H1 (cell line): ENCODE measurements around the gene SLC23A2. TPM values are rescaled to one million over a fixed set of nuclear protein-coding genes. Genes with fewer than 3 reads are reported as not detected.

Experiments used
- CTCF ChIA-PET: fragments of 300-600 bp; sonication (Branson Sonifier 250); formaldehyde crosslinking; loops from one replicate; lab custom pipeline; 2021; ENCODE audit not compliant: partially characterized antibody; lab: Charles Lee
- POLR2A ChIA-PET: fragments of 300-600 bp; sonication (Branson Sonifier 250); formaldehyde crosslinking; loops from one replicate; lab custom pipeline; 2021; ENCODE audit warnings: inconsistent platforms; ENCODE audit not compliant: partially characterized antibody; lab: Charles Lee
- DNase-seq, 2 experiments: peaks; one replicate each; pipeline versions ENCODE4 v3.0.0 to v3.0.0-alpha.2; 2010 to 2022; ENCODE audit warnings: low spot score in 2 of 2, low read depth in 1 of 2, mixed read lengths in 1 of 2
- FAIRE-seq: peaks from 2 replicates; lab custom pipeline; 2011; peaks lifted over from hg19 to GRCh38; lab: Jason Lieb, UNC
- H2AFZ ChIP-seq: 2 replicates; pipeline ENCODE4 v1.8.1; 2012; ENCODE audit warnings: low read length, inconsistent platforms
- H2AK5ac ChIP-seq: 2 replicates; pipeline ENCODE4 v1.6.1; 2013; ENCODE audit warnings: low read depth, low read length
- H2BK120ac ChIP-seq: replicated peaks from 2 replicates; pipeline ENCODE3; 2013; ENCODE audit warnings: low read depth, low read length, inconsistent platforms
- H2BK12ac ChIP-seq: 2 replicates; pipeline ENCODE4 v1.6.1; 2013; ENCODE audit warnings: low read depth, low read length
- H2BK15ac ChIP-seq: 2 replicates; pipeline ENCODE4 v1.6.1; 2013; ENCODE audit warnings: low read length
- H2BK20ac ChIP-seq: 2 replicates; pipeline ENCODE4 v1.6.1; 2013; ENCODE audit warnings: low read length
- H2BK5ac ChIP-seq: 2 replicates; pipeline ENCODE4 v1.6.1; 2013; ENCODE audit warnings: low read depth, low read length
- H3K14ac ChIP-seq: 2 replicates; pipeline ENCODE4 v1.6.1; 2013; ENCODE audit warnings: inconsistent platforms; ENCODE audit not compliant: insufficient read length
- H3K18ac ChIP-seq: 2 replicates; pipeline ENCODE4 v1.6.1; 2013; ENCODE audit warnings: low read length; ENCODE audit errors: extremely low read depth
- H3K23ac ChIP-seq: 2 replicates; pipeline ENCODE4 v1.6.1; 2013; ENCODE audit warnings: inconsistent platforms; ENCODE audit not compliant: insufficient read length
- H3K23me2 ChIP-seq: 2 replicates; pipeline ENCODE4 v1.6.1; 2013; ENCODE audit warnings: low read depth, low read length
- H3K27ac ChIP-seq: 2 replicates; pipeline ENCODE4 v1.6.1; 2011; ENCODE audit warnings: low read depth, low read length, inconsistent platforms
- H3K27me3 ChIP-seq, 4 experiments: replicated peaks in 1 of 4; 1 replicate in 1 of 4; 2 replicates in 3 of 4; pipeline versions ENCODE4 v1.6.1 to v1.8.1; 2011 to 2013; ENCODE audit warnings: low read length in 3 of 4, mild to moderate bottlenecking in 3 of 4, inconsistent platforms in 2 of 4, mixed read lengths in 2 of 4, moderate library complexity in 1 of 4; ENCODE audit not compliant: control insufficient read depth in 3 of 4, insufficient read depth in 3 of 4; ENCODE audit errors: extremely low read depth in 1 of 4
- H3K36me3 ChIP-seq, 4 experiments: 2 replicates each; pipeline versions ENCODE4 v1.6.1 to v1.8.1; 2011 to 2013; ENCODE audit warnings: mild to moderate bottlenecking in 4 of 4, low read length in 3 of 4, moderate library complexity in 2 of 4, control low read depth in 1 of 4, inconsistent platforms in 1 of 4; ENCODE audit not compliant: insufficient read depth in 4 of 4, control insufficient read depth in 2 of 4
- H3K4ac ChIP-seq: replicated peaks from 2 replicates; pipeline ENCODE3; 2013; ENCODE audit warnings: low read length, low read depth, mixed read lengths, inconsistent platforms; ENCODE audit not compliant: insufficient read length
- H3K4me1 ChIP-seq, 4 experiments: replicated peaks in 1 of 4; 1 replicate in 1 of 4; 2 replicates in 3 of 4; pipeline versions ENCODE4 v1.6.1 to v1.8.1; 2011 to 2013; ENCODE audit warnings: low read length in 3 of 4, inconsistent platforms in 2 of 4, mixed read lengths in 1 of 4; ENCODE audit not compliant: insufficient read depth in 4 of 4, control insufficient read depth in 3 of 4
- H3K4me2 ChIP-seq, 2 experiments: 2 replicates each; pipeline versions ENCODE4 v1.6.1 to v1.8.1; 2011 to 2013; ENCODE audit warnings: low read depth in 2 of 2, low read length in 2 of 2, control low read depth in 1 of 2, inconsistent platforms in 1 of 2, mild to moderate bottlenecking in 1 of 2; ENCODE audit not compliant: insufficient read depth in 1 of 2
- H3K4me3 ChIP-seq, 4 experiments: fragments of 200-600, 300-600 bp in 1 of 4; sonication (generic), shearing (Covaris generic), sonication (Bioruptor Twin) in 1 of 4; 2 replicates each; pipeline versions ENCODE4 v1.5.1 to v1.8.1; 2011 to 2016; ENCODE audit warnings: low read length in 4 of 4, low read depth in 3 of 4, control low read depth in 2 of 4, inconsistent platforms in 2 of 4, mild to moderate bottlenecking in 2 of 4, mixed read lengths in 1 of 4, moderate library complexity in 1 of 4; ENCODE audit not compliant: insufficient read depth in 2 of 4; ENCODE audit errors: extremely low read depth in 1 of 4
- H3K56ac ChIP-seq: replicated peaks from 2 replicates; pipeline ENCODE3; 2013; ENCODE audit warnings: low read depth, mild to moderate bottlenecking, mixed read lengths, low read length, inconsistent platforms; ENCODE audit not compliant: insufficient read length
- H3K79me1 ChIP-seq: 2 replicates; pipeline ENCODE4 v1.6.1; 2013; ENCODE audit warnings: low read depth, low read length, control low read depth
- H3K79me2 ChIP-seq, 2 experiments: 2 replicates each; pipeline versions ENCODE4 v1.6.1 to v1.8.1; 2012 to 2013; ENCODE audit warnings: low read length in 2 of 2, mild to moderate bottlenecking in 2 of 2, inconsistent platforms in 1 of 2; ENCODE audit not compliant: insufficient read depth in 2 of 2, control insufficient read depth in 1 of 2
- H3K9ac ChIP-seq, 4 experiments: replicated peaks in 1 of 4; 1 replicate in 1 of 4; 2 replicates in 3 of 4; pipeline versions ENCODE4 v1.6.1 to v1.8.1; 2011 to 2013; ENCODE audit warnings: low read depth in 3 of 4, low read length in 3 of 4, control low read depth in 2 of 4, mild to moderate bottlenecking in 2 of 4, moderate library complexity in 2 of 4, inconsistent platforms in 1 of 4; ENCODE audit errors: extremely low read depth in 1 of 4
- H3K9me3 ChIP-seq, 2 experiments: 2 replicates each; pipeline versions ENCODE4 v1.6.1 to v1.8.1; 2012 to 2013; ENCODE audit warnings: mild to moderate bottlenecking in 2 of 2, moderate library complexity in 2 of 2, control low read depth in 1 of 2, inconsistent platforms in 1 of 2, low read depth in 1 of 2, low read length in 1 of 2, mixed read lengths in 1 of 2; ENCODE audit not compliant: insufficient read depth in 2 of 2
- H4K20me1 ChIP-seq, 2 experiments: replicated peaks in 1 of 2; 2 replicates each; pipeline versions ENCODE3 to v1.8.1; 2011 to 2013; ENCODE audit warnings: inconsistent platforms in 2 of 2, low read length in 2 of 2, mild to moderate bottlenecking in 1 of 2; ENCODE audit not compliant: insufficient read depth in 2 of 2, control insufficient read depth in 1 of 2
- H4K5ac ChIP-seq: 2 replicates; pipeline ENCODE4 v1.6.1; 2013; ENCODE audit warnings: low read length, low read depth, mixed read lengths, inconsistent platforms; ENCODE audit not compliant: insufficient read length
- H4K8ac ChIP-seq: 2 replicates; pipeline ENCODE4 v1.8.0; 2013; ENCODE audit warnings: mild to moderate bottlenecking, moderate library complexity, low read length, inconsistent platforms; ENCODE audit not compliant: insufficient read depth; ENCODE audit errors: extremely low read depth
- H4K91ac ChIP-seq: replicated peaks from 2 replicates; pipeline ENCODE3; 2013; ENCODE audit warnings: low read length, mixed read lengths, inconsistent platforms; ENCODE audit not compliant: insufficient read length
- BACH1 ChIP-seq: IDR thresholded peaks from 2 replicates; pipeline ENCODE4 v1.6.1; 2012; ENCODE audit warnings: low read length, improper control_type of control experiment
- CTBP2 ChIP-seq: IDR thresholded peaks from 2 replicates; pipeline ENCODE4 v1.7.0; 2011; ENCODE audit warnings: borderline replicate concordance, mild to moderate bottlenecking, moderate library complexity, mixed read lengths, low read length; ENCODE audit not compliant: insufficient read depth, insufficient read length
- GABPA ChIP-seq: IDR thresholded peaks from 2 replicates; pipeline ENCODE4 v1.6.1; 2011; ENCODE audit warnings: mild to moderate bottlenecking, low read length, moderate library complexity, borderline replicate concordance; ENCODE audit not compliant: insufficient read depth
- HDAC2 ChIP-seq, 2 experiments: fragments of 300-600 bp in 1 of 2; sonication (generic) in 1 of 2; IDR thresholded peaks; 2 replicates each; pipeline ENCODE4 v1.6.1; 2011 to 2012; ENCODE audit warnings: low read depth in 2 of 2, low read length in 2 of 2, mild to moderate bottlenecking in 2 of 2, moderate library complexity in 2 of 2, borderline replicate concordance in 1 of 2, inconsistent platforms in 1 of 2
- POLR2A ChIP-seq, 2 experiments: IDR thresholded peaks; 1 replicate in 1 of 2; 2 replicates in 1 of 2; pipeline ENCODE4 v1.6.1; 2011; ENCODE audit warnings: low read depth in 2 of 2, low read length in 2 of 2, mild to moderate bottlenecking in 2 of 2; ENCODE audit errors: control extremely low read depth in 1 of 2
- POU5F1 ChIP-seq: IDR thresholded peaks from 2 replicates; pipeline ENCODE4 v1.6.1; 2011; ENCODE audit warnings: low read depth, mild to moderate bottlenecking, low read length, moderate library complexity
- RAD21 ChIP-seq, 2 experiments: IDR thresholded peaks in 1 of 2; conservative IDR thresholded peaks in 1 of 2; 2 replicates each; pipeline ENCODE4 v1.6.1; 2011; ENCODE audit warnings: low read depth in 2 of 2, low read length in 2 of 2, improper control_type of control experiment in 1 of 2, inconsistent platforms in 1 of 2, mild to moderate bottlenecking in 1 of 2, moderate library complexity in 1 of 2
- SIRT6 ChIP-seq: IDR thresholded peaks from one replicate; pipeline ENCODE4 v1.7.1; 2012; ENCODE audit warnings: low read length, inconsistent platforms
- SP4 ChIP-seq: IDR thresholded peaks from 2 replicates; pipeline ENCODE4 v1.6.1; 2012; ENCODE audit warnings: low read length, inconsistent platforms
- TAF1 ChIP-seq: IDR thresholded peaks from 2 replicates; pipeline ENCODE4 v1.6.1; 2011; ENCODE audit warnings: mild to moderate bottlenecking, low read depth, low read length
- TBP ChIP-seq: IDR thresholded peaks from 2 replicates; pipeline ENCODE4 v1.6.1; 2011; ENCODE audit warnings: low read depth, low read length, improper control_type of control experiment
- TEAD4 ChIP-seq: IDR thresholded peaks from 2 replicates; pipeline ENCODE4 v1.6.1; 2012; ENCODE audit warnings: low read depth, low read length, inconsistent platforms, mixed read lengths
- YY1 ChIP-seq: IDR thresholded peaks from 2 replicates; pipeline ENCODE4 v1.6.1; 2011; ENCODE audit warnings: low read depth, mild to moderate bottlenecking, low read length
- WGBS, 2 experiments: shearing (Covaris generic) in 1 of 2; methylation state at CpG; one replicate each; pipeline versions ENCODE4 v1.1.6 to v1.1.7; 2013 to 2015; ENCODE audit warnings: low lambda C conversion rate in 2 of 2, mixed read lengths in 2 of 2, inconsistent platforms in 1 of 2, low coverage in 1 of 2, missing lambda C conversion rate in 1 of 2; ENCODE audit not compliant: insufficient replicate concordance in 2 of 2, insufficient coverage in 1 of 2, insufficient read length in 1 of 2; ENCODE audit errors: extremely low coverage in 1 of 2, missing lambda C conversion rate in 1 of 2; 5-methylcytosine and 5-hydroxymethylcytosine counted together
- polyA plus RNA-seq, 7 experiments: library from polyadenylated mRNA; depleted of rRNA in 3 of 7; stranded (reverse) in 5 of 7; unstranded in 2 of 7; fragments of >200 nt in 5 of 7; fragments of 200-250 nt in 2 of 7; gene quantifications; 1 replicate in 5 of 7; 2 replicates in 1 of 7; 4 replicates in 1 of 7; pipeline versions ENCODE4 v1.2.1 to v1.2.3, GENCODE V29; 2011 to 2013; ENCODE audit warnings: missing spikeins in 2 of 7, mixed read lengths in 2 of 7
- total RNA-seq: library from RNA; stranded (reverse); fragmentation: NEBNext Ultra II Directional; extraction: Animal tissue kit (Norgen Biotek cat#: 25700); gene quantifications from 2 replicates; pipeline ENCODE4 v1.2.1, GENCODE V29; 2021
- TF ChIP-seq, protein P1 (sequence below): IDR thresholded peaks from 2 replicates; pipeline ENCODE4 v1.6.1; 2011; ENCODE audit warnings: low read length, improper control_type of control experiment

Gene SLC23A2
- total and polyA plus RNA-seq, 2 of the 8 experiments (the other 6 are each of a cell fraction or from before 2014, with no cell fraction given) = 17.0 to 18.6 TPM

DNA sequence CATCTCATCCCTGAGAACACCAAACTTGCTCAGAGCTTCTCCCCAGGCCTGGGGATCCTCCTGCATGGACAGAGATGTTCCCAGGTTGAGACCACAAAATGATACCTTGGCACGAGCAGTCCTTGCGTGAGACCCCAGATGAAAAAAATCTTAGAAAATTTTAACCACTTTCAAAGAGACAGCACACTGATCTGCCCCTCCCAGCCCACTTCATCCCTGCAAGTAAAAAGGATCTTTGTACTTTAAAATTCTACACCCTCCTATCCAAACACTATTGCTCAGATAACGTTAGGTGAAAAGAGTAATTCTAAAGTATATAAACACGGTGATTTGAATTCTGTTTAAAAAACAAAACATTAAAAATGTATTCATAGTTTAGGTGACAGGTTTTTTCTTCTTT lies 98.5 kb downstream of the SLC23A2 start:
- Histone ChIP-seq H3K23me2 (no peaks in the 10 kb centered on the region), H4K5ac (no peak overlapping the region), H3K79me2 (no peaks in the 10 kb centered on the region), H3K27ac (no peak overlapping the region), H3K56ac (no peak overlapping the region), H4K20me1 (no peaks in the 10 kb centered on the region), H3K18ac (no peak overlapping the region), H2BK120ac (no peak overlapping the region), H2BK15ac (no peak overlapping the region), H3K27me3 (no peaks in the 10 kb centered on the region; a peak in 1 of 7 replicates), H2BK12ac (no peak overlapping the region), H2AFZ (no peak overlapping the region), H3K36me3 (0 out of 8 replicates have a peak, but pooled peaks cover 0 to 2% (median 0%) of the 10 kb centered on the region in 4 experiments), H3K14ac (no peak overlapping the region), H3K4me1 (no peaks in the 10 kb centered on the region), H2AK5ac (no peak overlapping the region), H3K4ac (no peak overlapping the region), H3K23ac (no peak overlapping the region), H3K4me3 (no peak overlapping the region), H2BK5ac (no peak overlapping the region), H4K91ac (no peak overlapping the region), H3K9me3 (peaks cover 0 to 3% of the 10 kb centered on the region in 2 experiments; a peak in 2 of 4 replicates), H3K79me1 (no peaks in the 10 kb centered on the region), H3K9ac (no peak overlapping the region), H4K8ac (no peak overlapping the region), H2BK20ac (no peak overlapping the region), H3K4me2 (no peak overlapping the region)
- no peak for DNase-seq
- ChIA-PET POLR2A (no interaction called here), CTCF (no interaction called here)
- no peak for FAIRE-seq
- WGBS, 2 experiments = 98% methylated on average over 4 of the region's 4 CpGs; no CpG with 5 or more reads in 1 of the 2 experiments
- no peak for TF ChIP-seq RAD21 (IDR thresholded peaks at IDR 0.05 in 1 of 2, conservative IDR thresholded peaks at IDR 0.05 in 1 of 2; ENCODE audit: low read depth in 2 of 2, low read length in 2 of 2)
- TF ChIP-seq GABPA = no peak
- TF ChIP-seq SIRT6 = no peak
- TF ChIP-seq TEAD4 = no peak
- TF ChIP-seq BACH1 = no peak
- TF ChIP-seq HDAC2 (IDR thresholded peaks at IDR 0.05; ENCODE audit: borderline replicate concordance in 1 of 2, low read depth in 2 of 2, low read length in 2 of 2) = no peak
- TF ChIP-seq SP4 = no peak
- TF ChIP-seq YY1 = no peak
- TF ChIP-seq TAF1 = no peak
- no peak for TF ChIP-seq CTBP2
- TF ChIP-seq, protein P1, sequence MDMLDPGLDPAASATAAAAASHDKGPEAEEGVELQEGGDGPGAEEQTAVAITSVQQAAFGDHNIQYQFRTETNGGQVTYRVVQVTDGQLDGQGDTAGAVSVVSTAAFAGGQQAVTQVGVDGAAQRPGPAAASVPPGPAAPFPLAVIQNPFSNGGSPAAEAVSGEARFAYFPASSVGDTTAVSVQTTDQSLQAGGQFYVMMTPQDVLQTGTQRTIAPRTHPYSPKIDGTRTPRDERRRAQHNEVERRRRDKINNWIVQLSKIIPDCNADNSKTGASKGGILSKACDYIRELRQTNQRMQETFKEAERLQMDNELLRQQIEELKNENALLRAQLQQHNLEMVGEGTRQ = no peak
- no peak for TF ChIP-seq TBP
- no peak for TF ChIP-seq POU5F1
- no peak for TF ChIP-seq POLR2A (IDR thresholded peaks at IDR 0.05; ENCODE audit: control extremely low read depth in 1 of 2, low read depth in 2 of 2, low read length in 2 of 2)
